Measurements from ENCODE around the gene CEACAM16.
A peak's percentile ranks its signal among the peaks of the same experiment; 100 is the strongest.
"Not testable (repeated sequence)": the region's sequence is repeated elsewhere in the genome, so short reads cannot be mapped to it uniquely, and the experiment has no call there.

CEACAM16 gene, protein sequence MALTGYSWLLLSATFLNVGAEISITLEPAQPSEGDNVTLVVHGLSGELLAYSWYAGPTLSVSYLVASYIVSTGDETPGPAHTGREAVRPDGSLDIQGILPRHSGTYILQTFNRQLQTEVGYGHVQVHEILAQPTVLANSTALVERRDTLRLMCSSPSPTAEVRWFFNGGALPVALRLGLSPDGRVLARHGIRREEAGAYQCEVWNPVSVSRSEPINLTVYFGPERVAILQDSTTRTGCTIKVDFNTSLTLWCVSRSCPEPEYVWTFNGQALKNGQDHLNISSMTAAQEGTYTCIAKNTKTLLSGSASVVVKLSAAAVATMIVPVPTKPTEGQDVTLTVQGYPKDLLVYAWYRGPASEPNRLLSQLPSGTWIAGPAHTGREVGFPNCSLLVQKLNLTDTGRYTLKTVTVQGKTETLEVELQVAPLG

DNA sequence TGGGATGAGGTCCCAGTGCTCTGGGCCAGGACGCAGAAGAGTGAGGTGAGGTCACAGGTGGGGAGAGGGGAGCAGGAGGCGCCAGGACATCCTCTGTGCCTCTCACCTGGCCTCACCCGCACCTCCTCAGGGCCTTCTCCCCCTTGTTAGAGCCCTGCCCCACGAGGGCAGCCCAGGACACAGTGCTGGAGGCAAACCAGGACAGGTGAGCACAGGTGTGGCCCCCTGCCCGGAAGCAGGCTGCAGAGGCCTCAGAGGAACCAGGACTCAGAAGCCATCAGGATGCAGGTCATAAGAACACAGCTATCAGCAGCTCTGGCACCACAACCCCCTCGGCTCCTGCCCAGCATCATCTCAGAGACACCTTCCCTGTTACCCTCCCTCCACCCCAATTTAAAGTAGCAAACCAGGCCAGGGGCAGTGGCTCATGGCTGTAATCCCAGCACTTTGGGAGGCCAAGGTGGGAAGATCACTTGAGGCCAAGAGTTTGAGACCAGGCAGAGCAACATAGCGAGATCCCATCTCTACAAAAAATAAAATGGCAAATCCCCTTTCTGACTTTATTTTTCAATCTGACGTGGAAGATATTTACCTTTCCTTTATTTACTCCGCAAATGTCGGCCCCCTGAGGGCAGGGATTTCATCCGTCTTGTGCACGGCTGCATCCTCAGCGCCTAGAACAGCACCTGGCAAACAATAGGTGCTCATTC is at the start of gene CEACAM16:
Gene CEACAM16 (plus strand): TSS at position 660 of the 710 bp plus-strand sequence. CDS start 2,306 bp downstream, outside the sequence.
- DNase-seq = no peak

DNA sequence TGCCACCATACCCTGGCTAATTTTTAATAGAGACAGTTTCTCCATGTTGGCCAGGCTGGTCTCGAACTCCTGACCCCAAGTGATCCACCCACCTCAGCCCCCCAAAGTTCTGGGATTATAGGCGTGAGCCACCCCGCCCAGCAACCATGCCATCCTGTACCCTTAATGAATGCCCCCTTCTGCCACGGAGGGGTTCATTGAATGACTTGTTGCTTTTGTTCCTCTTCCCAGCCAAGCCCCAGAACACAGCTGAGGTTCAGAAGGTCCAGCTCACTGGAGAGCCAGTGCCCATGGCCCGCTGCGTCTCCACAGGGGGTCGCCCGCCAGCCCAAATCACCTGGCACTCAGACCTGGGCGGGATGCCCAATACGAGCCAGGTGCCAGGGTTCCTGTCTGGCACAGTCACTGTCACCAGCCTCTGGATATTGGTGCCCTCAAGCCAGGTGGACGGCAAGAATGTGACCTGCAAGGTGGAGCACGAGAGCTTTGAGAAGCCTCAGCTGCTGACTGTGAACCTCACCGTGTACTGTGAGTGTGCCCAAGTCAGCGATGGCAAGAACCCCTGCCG is 49.3 kb upstream of the CEACAM16 start:
- DNase-seq = no peak

DNA sequence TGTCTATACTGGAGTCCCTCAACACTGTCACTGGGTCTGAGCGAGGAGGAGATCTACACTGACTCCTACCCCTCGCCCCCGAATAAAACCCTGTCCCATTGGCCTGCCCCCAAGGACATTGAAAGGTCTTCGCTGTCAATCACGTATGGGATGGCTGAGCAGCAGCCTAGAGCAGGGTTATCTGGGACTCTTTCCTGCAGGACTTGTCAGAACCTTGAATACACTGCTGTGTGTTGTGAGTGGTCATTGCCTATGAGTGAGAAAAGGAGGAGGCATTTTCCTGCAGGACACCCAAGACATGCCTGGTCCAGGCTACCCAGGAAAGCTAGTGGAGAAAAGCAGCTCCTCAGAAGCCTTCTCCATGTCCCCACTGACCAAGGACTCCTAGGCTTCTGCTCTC is 45.6 kb upstream of the CEACAM16 start:
- no peak for DNase-seq

DNA sequence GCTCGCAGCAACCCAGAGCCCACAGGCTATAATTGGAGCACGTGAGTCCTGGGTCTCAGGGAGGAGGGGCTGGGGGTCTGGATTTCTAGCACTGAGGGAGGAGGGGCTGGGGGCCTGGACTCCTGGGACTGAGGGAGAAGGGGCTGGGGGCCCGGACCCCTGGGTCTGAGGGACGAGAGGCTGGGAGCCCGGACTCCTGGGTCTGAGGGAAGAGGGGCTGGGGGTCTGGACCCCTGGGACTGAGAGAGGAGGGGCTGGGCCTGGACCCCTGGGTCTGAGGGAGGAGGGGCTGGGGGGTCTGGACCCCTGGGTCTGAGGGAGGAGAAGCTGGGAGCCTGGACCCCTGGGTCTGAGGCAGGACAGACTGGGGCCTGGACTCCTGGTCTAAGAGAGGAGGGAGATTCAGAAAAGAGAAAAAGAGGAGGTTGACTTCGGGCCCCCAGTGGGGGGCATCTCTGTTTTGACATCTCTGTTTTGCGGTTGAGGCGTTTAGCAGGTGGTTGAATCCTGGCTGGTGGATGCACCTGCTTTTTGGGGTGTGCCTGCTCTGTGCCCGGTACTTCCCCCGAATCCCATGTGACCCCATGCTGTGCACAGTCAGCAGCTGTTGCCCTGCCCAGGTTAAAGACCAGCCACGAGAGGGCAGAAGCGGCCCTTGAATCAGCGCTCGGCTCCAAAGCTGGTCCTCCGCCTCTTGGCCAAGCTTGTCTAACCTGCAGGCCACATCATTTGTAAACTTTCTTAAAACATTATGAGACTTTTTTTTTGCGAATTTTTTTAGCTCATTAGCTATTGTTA is 44.8 kb upstream of the CEACAM16 start:
- DNase-seq = no peak

DNA sequence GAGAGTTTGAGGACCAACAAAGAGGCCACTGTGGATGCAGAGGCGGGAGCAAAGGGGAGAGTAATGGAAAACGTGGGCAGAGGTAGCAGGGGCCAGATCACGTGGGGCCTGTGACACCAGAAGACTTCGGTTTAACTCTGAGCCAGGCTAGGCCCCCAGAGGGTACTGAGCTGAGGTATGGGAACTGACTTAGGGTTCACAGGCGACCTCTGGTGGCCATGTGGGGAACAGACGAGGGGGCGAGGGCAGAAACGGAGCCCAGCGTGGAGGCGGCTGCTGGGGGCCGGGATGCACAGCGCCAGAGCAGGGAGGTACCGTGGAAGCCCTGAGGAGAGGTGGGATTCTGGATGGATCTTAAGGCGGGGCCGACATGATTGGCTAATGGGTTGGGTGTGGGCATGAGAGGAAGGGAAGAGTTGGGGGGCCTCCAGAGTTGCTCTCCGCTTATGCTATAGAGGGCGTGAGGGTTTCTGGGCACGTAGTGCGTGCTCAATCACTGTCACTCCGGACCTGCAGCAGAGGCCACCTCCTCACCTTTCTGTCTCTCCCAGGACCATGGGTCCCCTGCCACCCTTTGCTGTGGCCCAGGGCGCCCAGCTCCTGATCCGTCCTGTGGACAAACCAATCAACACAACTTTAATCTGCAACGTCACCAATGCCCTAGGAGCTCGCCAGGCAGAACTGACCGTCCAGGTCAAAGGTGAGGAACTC is 41.6 kb upstream of the CEACAM16 start:
- DNase-seq = peak; percentile 24

DNA sequence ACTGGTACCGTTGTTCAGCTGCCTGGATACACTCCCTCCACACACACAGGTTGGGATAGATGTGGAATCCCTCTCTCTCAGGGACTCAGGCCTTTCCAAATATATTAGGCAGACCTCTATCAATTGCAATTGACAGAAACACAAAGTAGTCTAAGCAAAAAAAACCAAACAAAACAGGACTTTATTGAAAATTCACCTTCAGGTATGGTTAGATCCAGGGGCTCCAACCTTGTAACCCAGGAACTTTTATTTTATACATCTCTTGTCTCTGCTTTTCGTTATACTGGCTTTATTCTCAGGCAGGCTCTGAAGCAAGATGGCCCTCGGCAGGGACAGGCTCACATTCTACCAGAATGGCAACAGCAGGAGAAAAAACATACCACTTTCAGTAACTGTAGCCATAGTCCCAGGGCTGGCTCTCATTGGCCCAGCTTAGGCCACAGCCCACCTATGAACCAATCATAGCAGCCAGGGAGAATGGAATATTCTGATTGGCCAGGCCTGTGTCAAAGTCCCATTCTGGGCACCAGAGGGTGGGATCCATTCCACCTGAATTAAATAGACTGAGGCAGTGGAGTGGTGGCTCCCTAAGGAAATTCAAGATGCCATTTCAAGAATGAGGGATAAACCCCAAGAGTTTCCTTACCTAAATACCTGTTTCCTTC is 40.8 kb upstream of the CEACAM16 start:
- DNase-seq = no peak

DNA sequence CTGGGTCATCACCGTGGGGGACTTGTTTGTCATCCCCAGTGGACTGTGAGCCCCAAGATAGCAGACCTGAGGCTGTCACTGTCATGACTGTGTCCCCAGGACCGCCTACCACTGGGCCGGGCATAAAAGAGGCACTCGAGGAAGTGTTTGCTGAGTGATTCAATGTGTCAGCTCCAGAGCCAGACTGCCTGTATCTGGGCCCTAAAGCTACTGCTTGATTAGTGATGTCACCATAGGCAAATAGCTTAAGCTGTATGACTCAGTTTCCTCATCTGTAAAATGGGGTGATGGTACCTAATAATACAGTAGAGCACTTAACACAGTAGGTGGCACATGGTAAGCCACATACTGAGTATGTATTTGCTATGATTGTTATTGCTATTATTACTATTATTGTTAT is 38.9 kb upstream of the CEACAM16 start:
- no peak for DNase-seq

DNA sequence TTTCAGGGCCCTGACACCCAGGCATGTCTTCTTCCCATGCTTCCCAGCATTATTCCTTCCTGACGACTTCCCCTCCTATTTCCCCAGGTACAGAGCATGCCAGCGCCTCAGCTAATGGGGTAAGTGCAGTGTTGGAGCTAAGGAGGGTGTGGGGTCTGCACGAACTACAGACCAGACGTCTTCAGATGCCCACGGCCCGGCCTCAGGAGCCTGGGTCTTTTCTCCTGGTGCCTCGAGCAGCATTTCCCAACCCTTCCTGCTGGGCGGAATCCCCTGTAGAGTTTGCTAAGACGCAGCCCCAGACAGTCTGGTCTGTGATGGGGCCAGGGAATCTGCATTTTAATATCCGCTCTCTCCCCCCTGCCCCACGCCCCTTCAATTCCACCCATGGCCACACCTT is 37.7 kb upstream of the CEACAM16 start:
- no peak for DNase-seq

DNA sequence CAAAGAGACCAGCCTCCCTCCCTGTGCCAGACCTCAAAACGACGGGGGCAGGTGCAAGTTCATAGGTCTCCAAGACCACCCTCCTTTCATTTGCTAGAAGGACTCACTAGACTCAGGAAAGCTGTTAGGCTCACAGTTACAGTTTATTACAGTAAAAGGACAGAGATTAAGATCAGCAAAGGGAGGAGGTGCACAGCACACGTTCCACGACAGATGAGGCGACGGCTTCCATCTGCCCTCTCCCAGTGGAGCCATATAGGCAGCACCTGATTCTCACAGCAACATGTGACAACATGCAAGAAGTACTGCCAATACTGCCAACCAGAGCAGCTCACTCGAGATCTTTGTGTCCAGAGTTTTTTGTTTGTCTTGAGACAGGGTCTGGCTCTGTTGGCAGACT is 37.0 kb upstream of the CEACAM16 start:
- no peak for DNase-seq

DNA sequence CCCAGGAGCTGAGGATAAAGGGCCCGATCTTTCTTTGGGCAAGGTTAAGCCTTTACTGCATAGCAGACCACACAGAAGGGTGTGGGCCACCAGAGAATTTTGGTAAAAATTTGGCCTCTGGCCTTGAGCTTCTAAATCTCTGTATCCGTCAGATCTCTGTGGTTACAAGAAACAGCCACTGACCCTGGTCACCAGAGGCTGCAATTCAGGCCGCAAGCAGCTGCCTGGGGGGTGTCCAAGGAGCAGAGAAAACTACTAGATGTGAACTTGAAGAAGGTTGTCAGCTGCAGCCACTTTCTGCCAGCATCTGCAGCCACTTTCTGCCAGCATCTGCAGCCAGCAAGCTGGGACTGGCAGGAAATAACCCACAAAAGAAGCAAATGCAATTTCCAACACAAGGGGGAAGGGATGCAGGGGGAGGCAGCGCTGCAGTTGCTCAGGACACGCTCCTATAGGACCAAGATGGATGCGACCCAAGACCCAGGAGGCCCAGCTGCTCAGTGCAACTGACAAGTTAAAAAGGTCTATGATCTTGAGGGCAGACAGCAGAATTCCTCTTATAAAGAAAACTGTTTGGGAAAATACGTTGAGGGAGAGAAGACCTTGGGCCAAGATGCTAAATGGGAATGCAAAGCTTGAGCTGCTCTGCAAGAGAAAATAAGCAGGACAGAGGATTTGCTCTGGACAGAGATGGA is 36.1 kb upstream of the CEACAM16 start:
- no peak for DNase-seq

DNA sequence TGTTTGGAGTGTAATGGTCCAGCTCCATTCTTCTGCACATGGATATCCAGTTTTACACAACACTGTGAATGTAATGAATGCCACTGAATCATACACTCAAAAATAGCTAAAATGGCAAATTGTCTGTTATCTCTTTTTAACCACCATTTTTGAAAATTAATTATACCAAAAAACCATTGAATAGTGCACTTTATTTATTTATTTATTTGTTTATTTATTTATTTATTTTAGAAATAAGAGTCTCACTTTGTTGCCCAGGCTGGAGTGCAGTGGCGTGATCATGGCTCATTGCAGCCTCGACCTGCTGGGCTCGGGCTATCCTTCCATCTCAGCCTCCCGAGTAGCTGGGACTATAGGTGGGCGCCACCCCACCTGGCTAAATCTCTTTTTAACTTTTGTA is 35.0 kb upstream of the CEACAM16 start:
- DNase-seq = no peak

DNA sequence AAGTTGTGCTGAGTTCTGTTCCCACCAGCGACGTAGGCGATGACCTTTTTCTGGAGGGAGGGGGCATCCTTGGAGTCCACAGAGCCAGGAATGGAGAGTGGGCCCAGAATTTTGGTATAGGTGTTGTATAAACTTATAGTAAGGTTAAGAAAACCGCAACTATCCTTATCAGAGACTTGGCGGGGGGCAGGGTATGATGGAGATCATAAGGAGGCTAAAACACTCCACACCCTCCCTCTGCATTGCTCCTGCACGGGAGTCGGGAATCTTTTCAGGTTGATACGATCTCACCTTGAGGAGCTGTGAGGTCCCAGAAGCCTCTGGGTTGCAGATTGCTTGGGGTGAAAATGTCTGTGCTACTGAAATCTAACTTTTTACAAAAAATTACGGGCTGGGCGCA is 34.0 kb upstream of the CEACAM16 start:
- no peak for DNase-seq

DNA sequence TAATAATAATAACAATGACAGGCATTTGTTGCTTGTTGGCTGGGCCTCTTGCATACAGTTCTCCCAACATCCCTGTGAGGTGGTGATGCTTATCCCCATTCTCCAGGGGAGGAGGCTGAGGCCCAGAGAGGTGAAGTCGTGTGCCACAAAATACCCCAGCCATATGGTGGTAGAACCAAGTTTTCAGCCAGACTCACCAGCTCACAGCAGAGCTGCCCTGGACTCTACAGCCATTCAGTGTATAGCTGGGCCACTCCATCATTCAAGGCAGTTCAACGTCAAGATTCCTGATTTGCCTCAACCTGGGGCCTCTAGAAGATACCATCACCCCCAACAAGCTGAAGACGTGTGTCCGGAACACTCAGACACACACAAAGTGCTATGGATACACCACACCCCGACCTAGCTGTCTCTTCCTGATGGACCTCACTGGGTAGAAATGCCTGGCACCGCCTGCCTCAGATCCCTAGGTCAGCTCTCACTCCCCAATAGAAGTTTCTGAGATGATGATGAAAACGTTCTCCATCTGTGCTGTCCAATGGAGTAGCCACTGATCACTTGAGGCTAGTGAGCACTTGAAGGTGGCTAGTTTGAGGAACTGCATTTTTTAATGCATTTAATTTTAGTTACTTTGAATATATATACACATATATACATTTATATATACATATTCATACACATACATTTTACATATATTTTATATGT is 31.9 kb upstream of the CEACAM16 start:
- no peak for DNase-seq

DNA sequence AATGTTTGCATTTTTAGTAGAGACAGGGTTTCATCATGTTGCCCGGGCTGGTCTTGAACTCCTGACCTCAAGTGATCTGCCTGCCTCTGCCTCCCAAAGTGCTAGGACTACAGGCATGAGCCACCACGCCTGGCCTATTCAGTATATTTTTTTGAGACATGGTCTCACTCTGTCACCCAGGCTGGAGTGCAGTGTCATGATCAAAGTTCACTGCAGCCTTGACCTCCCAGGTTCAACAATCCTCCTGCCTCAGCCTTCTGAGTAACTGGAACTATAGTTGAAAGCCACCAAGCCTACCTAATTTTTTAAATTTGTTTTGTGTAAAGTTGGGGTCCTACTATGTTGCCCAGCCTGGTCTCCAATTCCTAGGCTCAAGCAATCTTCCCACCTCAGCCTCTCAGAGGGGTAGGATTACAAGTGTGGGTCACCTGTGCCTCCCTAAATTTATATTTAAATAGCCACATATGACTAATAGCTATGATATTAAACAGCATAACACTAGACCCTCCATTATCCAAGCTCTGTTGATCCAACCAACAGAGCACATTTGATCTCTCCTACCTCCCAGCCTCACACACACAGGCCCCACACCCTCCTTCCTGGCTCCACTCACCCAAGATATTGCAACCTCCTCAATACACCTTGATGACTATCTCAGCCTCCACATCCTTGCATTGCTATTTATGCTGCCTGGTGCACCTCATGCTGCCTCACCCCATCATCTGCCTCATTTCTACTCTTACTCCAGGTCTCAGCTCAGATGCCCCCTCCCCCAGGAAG is 29.8 kb upstream of the CEACAM16 start:
- DNase-seq = no peak

DNA sequence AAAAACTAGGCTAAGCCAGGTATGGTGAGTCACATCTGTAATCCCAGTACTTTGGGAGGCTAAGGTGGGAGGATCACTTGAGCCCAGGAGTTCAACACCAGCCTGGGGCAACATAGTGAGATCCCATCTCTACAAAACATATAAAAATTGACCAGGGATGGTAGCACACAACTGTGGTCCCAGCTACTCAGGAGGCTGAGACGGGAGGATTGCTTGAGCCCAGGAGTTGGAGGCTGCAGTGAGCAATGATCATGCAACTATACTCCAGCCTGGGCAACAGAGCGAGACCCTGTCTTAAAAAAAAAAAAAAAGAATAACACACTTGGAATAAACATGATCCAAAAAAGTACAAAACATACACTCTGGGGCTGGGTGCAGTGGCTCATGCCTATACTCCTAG is 28.9 kb upstream of the CEACAM16 start:
- not testable (repeated sequence) for DNase-seq

DNA sequence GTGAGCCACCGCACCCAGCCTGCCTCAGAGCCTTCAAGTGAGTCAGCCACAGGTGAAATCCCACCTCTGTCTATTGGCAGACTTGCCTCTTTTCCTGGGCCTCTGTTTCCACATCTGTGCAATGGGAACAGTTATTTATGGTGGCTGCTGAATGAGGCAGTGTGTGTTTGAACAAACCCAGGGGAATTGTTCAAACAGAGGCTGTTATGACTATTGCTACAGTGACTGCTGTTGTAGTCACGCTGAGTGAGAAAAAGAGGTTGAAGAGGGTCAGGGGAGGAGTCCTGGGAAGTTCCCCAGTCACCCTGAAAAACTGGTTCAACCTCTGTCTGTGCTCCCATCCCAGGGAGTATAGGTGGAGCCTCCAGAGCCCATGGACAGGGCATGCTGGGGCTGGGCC is 27.6 kb upstream of the CEACAM16 start, which contains the start of gene CEACAM19:
Gene CEACAM19 (plus strand): TSS at position 83 of the 400 bp plus-strand sequence. CDS start 450 bp downstream, outside the sequence.
- DNase-seq = peak; percentile 8

DNA sequence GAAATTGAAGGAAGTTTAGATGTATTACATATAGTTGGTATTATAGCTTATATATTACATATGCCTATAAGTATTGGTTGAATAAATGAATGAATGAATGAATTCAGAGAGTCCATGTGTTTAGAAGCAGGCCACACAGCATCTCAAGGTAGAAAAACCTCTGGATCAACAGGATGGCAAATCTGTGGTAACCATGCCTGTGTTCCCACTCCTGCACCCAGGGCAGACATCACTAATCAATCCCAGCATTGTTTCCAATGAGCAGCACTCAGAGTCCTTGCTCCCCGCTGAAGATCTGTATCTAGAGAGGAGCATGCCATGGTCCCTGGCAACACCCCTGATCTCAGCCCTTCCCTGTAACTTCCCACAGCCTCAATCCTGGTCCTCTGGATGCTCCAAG is 26.7 kb upstream of the CEACAM16 start:
- no peak for DNase-seq

DNA sequence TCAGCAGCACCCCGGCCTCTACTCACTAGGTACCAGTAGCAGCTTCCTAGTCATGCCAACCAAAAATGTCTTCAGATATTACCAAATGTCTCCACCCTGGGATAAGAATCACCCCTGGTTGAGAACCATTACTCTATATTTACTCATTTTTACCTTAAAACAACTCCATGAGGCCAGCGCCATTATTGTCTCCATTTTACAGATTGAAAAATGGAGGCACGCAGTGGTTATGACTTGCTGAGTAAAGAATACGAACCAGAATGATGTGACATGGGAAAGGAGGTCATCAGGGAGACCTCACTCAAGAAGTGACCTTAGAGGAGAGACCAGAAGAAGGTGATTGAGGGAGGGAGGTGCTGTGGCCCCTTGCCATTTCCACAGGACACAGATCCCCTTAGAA is 25.4 kb upstream of the CEACAM16 start:
- no peak for DNase-seq

DNA sequence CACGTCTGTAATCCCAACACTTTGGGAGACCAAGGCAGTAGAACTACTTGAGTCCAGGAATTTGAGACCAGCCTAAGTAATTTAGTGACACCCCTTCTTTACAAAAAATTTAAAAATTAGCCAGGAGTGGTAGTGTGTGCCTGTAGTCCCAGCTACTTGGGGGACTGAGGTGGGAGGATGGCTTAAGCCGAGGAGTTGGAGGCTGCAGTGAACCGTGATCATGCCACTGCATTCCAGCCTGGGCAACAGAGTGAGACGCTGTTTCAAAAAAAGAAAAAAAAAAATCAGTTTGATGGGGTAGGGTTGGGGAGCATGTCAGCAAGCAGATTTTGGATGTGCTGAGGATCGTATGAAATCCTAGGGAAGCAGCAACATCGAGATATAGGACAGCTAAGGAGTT is 23.4 kb upstream of the CEACAM16 start:
- DNase-seq = no peak
